ENCODE data around the gene ADCYAP1R1. TPM values are rescaled to one million over a fixed set of nuclear protein-coding genes. Genes with fewer than 3 reads are reported as not detected.

Gene ADCYAP1R1
- total RNA-seq, 1 donor from 2014 or later = not detected

- Mint-ChIP-seq H3K36me3 (ENCODE audit: low read depth) (no peaks in the 10 kb centered on the region), H3K4me1 (no peaks in the 10 kb centered on the region), H3K9me3 (no peaks in the 10 kb centered on the region), H3K4me3 (no peak overlapping the region), H3K27me3 (peaks cover 5% of the 10 kb centered on the region), H3K27ac (no peak overlapping the region)
- intact Hi-C loops (cut with micrococcal nuclease) = no loop called here
- no peak for ATAC-seq (ENCODE audit: low read depth)
- POLR2A ChIA-PET = no interaction called here
- CTCF ChIA-PET = no interaction called here
- DNase-seq = no peak
- no peak for TF ChIP-seq CTCF (IDR thresholded peaks at IDR 0.05)
Observed at GRCh38 chr7:31076641-31077310, 24.7 kb downstream of the ADCYAP1R1 start.

GRCh38 chr7:31077484-31078362 lies 25.6 kb downstream of the ADCYAP1R1 start:
- ChIA-PET POLR2A (no interaction called here), CTCF (no interaction called here)
- Mint-ChIP-seq H3K9me3 (no peaks in the 10 kb centered on the region), H3K4me3 (no peak overlapping the region), H3K27me3 (peaks cover 7% of the 10 kb centered on the region), H3K27ac (no peak overlapping the region), H3K4me1 (no peaks in the 10 kb centered on the region), H3K36me3 (ENCODE audit: low read depth) (no peaks in the 10 kb centered on the region)
- DNase-seq (no peak), ATAC-seq (ENCODE audit: low read depth) (no peak)
- intact Hi-C loops (cut with micrococcal nuclease) = no loop called here
- TF ChIP-seq CTCF (IDR thresholded peaks at IDR 0.05) = no peak

- CTCF ChIA-PET = no interaction called here
- no peak for TF ChIP-seq CTCF (IDR thresholded peaks at IDR 0.05)
- no peaks in the 10 kb centered on the region for H3K9me3 Mint-ChIP-seq
- ATAC-seq (ENCODE audit: low read depth) = no peak
- peaks cover 7% of the 10 kb centered on the region for H3K27me3 Mint-ChIP-seq
- H3K27ac Mint-ChIP-seq = no peak overlapping the region
- intact Hi-C loops (cut with micrococcal nuclease) = no loop called here
- POLR2A ChIA-PET = no interaction called here
- no peak overlapping the region for H3K4me3 Mint-ChIP-seq
- DNase-seq = no peak
- no peaks in the 10 kb centered on the region for H3K36me3 Mint-ChIP-seq (ENCODE audit: low read depth)
- H3K4me1 Mint-ChIP-seq = no peaks in the 10 kb centered on the region
Observed at GRCh38 chr7:31078363-31078990, 26.4 kb downstream of the ADCYAP1R1 start.

GRCh38 chr7:31079126-31079823 lies 27.2 kb downstream of the ADCYAP1R1 start:
- Mint-ChIP-seq H3K9me3 (no peaks in the 10 kb centered on the region), H3K4me1 (no peaks in the 10 kb centered on the region), H3K4me3 (no peak overlapping the region), H3K36me3 (ENCODE audit: low read depth) (no peaks in the 10 kb centered on the region), H3K27me3 (peaks cover 7% of the 10 kb centered on the region), H3K27ac (no peak overlapping the region)
- no peak for TF ChIP-seq CTCF (IDR thresholded peaks at IDR 0.05)
- POLR2A ChIA-PET = no interaction called here
- intact Hi-C loops (cut with micrococcal nuclease) = no loop called here
- DNase-seq (no peak), ATAC-seq (ENCODE audit: low read depth) (no peak)
- CTCF ChIA-PET = no interaction called here
